ENCODE results near the gene MAB21L3.

DNA sequence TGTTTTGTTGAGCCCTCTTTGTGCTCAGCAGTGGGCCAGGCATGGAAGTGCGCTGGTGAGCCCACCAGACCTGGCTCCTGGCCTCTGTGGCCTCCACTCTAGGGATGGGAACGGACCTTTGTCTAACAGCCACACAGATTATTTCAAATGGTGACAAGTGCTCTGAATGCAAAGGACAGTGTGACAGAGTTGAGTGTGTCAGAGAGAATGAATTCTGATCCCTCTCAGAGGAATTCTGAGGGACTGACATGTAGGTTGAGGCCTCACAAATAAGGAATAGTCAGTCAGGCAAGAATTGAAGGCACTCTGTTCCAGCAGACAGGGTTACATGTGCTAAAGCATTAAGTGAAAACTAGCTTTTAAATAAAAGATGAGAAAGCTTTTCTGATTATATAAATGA is 11.3 kb upstream of the MAB21L3 start:
- TF ChIP-seq ELF4 (CRISPR knock-in tag; IDR thresholded peaks at IDR 0.05; ENCODE audit: borderline replicate concordance) (no peak), POLR2AphosphoS5 (IDR thresholded peaks at IDR 0.05; ENCODE audit: low read depth, low read length) (no peak)
- TF ChIP-seq, protein P1, sequence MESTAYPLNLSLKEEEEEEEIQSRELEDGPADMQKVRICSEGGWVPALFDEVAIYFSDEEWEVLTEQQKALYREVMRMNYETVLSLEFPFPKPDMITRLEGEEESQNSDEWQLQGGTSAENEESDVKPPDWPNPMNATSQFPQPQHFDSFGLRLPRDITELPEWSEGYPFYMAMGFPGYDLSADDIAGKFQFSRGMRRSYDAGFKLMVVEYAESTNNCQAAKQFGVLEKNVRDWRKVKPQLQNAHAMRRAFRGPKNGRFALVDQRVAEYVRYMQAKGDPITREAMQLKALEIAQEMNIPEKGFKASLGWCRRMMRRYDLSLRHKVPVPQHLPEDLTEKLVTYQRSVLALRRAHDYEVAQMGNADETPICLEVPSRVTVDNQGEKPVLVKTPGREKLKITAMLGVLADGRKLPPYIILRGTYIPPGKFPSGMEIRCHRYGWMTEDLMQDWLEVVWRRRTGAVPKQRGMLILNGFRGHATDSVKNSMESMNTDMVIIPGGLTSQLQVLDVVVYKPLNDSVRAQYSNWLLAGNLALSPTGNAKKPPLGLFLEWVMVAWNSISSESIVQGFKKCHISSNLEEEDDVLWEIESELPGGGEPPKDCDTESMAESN (CRISPR knock-in tag; conservative IDR thresholded peaks at IDR 0.05): no peak
- TF ChIP-seq, protein P2, sequence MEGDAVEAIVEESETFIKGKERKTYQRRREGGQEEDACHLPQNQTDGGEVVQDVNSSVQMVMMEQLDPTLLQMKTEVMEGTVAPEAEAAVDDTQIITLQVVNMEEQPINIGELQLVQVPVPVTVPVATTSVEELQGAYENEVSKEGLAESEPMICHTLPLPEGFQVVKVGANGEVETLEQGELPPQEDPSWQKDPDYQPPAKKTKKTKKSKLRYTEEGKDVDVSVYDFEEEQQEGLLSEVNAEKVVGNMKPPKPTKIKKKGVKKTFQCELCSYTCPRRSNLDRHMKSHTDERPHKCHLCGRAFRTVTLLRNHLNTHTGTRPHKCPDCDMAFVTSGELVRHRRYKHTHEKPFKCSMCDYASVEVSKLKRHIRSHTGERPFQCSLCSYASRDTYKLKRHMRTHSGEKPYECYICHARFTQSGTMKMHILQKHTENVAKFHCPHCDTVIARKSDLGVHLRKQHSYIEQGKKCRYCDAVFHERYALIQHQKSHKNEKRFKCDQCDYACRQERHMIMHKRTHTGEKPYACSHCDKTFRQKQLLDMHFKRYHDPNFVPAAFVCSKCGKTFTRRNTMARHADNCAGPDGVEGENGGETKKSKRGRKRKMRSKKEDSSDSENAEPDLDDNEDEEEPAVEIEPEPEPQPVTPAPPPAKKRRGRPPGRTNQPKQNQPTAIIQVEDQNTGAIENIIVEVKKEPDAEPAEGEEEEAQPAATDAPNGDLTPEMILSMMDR (CRISPR knock-in tag; IDR thresholded peaks at IDR 0.05): no peak
- TF ChIP-seq, protein P3, sequence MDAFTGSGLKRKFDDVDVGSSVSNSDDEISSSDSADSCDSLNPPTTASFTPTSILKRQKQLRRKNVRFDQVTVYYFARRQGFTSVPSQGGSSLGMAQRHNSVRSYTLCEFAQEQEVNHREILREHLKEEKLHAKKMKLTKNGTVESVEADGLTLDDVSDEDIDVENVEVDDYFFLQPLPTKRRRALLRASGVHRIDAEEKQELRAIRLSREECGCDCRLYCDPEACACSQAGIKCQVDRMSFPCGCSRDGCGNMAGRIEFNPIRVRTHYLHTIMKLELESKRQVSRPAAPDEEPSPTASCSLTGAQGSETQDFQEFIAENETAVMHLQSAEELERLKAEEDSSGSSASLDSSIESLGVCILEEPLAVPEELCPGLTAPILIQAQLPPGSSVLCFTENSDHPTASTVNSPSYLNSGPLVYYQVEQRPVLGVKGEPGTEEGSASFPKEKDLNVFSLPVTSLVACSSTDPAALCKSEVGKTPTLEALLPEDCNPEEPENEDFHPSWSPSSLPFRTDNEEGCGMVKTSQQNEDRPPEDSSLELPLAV (CRISPR knock-in tag; conservative IDR thresholded peaks at IDR 0.05; ENCODE audit: low read depth): no peak
